GM21526 (cell line): Measurements from ENCODE around the gene TAB2.
"Not testable (repeated sequence)": the region's sequence is repeated elsewhere in the genome, so short reads cannot be mapped to it uniquely, and the experiment has no call there.

ENCODE experiments used
- ATAC-seq: cut with Tn5 transposase; IDR thresholded peaks from one replicate; pipeline ENCODE4 v1.9.1; 2021; ENCODE audit warnings: moderate library complexity; ENCODE audit not compliant: unreplicated experiment, low FRiP score

TAB2 gene

DNA sequence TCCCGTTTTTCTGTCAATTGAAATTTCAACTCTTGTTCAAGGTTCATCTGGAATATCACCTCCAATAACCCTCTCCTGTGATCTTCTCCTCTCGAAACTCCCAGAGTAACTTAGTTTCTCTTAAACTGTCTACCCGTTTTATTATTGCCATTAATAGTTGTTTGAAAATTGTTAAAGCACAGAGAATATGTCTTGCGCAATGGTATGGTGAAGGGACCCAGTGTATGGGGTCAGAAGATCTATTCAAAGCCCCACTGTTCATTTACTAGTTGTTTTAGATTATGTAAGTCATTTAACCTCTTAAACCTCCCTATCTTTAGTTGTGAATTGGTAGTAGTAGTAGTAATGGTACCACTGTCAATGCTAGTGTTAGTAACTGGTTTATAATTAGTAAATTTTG, 6.2 kb upstream of the TAB2 start:
- ATAC-seq: no peak

DNA sequence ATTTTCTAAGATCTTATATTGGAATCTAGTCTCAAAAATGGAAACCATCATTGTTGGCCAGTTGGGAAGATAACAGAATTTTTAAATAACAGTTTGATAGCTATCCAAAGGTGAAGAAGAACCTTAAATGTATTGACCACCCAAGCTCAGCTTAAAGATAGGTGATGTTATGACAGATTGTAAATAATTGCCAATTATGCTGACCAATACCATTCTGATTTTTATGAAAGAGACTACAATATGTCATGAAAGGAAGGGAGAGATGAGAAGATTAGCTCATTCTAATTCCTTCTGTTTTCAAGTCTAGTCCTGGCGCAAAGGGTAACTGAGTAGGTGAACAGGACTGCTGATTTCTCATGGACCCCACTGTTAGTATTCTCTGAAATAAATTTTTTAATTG, 5.7 kb upstream of the TAB2 start:
- ATAC-seq: no peak

DNA sequence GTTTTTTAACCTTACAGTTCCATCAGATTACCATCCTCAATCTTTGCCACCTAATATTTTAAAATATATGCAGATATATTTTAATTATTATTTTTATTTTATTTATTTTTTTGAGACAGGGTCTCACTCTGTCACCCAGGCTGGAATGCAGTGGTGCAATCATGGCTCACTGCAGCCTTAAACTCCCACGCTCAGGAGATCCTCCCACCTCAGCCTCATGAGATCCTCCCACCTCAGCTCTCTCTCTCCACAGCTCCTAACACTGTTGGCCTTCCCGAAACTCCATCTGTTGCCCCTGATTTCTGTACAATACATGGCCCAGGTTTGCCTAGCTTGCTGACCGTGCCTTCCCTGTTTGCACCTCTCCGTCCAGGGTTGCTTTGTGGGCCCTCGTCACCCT, 4.4 kb upstream of the TAB2 start:
- ATAC-seq: no peak

DNA sequence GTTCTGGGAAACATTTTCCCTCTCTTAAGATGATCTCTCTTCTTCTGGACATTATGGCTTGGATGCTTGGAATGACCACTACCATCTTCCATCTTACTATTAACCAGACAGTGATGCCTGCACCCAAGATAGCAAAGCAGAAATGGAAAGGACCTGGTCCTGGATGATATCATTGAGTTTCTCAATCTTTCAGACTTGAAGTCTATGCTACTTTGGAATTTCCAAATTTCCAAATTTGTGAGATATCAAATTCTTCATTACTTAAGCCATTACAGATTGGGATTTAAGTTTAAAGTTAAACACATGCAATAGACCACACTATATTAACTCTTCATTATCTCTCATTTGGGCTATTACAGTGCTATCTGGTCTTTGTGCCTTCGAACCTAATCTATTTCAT, 3.7 kb upstream of the TAB2 start:
- ATAC-seq: no peak

- ATAC-seq: no peak
Observed at GRCh38 chr6:149314325-149314905, 3.1 kb upstream of the TAB2 start.

DNA sequence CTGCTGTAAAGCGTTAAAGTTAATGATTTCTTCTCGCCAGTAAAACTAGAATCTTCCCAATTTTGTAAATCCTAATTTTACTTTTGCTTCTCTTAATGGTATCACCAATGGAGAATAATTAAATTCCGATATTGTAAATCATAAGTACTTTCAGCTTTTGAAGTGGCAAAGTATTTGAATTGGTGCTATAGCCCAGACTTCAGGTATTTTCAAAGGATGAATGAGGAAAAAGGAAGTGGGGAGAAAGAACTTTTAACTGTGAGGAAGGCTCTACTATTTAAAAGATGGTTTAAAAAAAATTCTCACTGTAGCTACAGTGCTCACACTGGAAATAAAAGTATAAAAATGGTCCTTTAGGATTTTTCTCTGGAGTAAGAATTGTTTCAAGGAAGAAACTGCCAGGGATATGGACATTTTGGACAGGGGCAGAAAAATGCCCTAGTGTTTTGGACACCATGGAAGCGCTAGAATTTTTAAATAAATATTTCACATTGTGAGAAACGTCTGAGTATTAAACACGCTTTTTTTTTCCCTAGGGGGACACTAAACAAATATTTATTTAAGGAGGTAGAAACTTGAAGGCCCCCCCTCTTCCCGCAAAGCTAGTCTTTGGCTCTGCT, 1.3 kb upstream of the TAB2 start:
- ATAC-seq: no peak

GRCh38 chr6:149316740-149317643, 520 bp upstream of the TAB2 start:
- peak; percentile 68 for ATAC-seq

GRCh38 chr6:149318581-149319286, 1.2 kb downstream of the TAB2 start:
- peak; percentile 24 for ATAC-seq

- no peak for ATAC-seq
Observed at GRCh38 chr6:149319422-149319821, 1.9 kb downstream of the TAB2 start.

GRCh38 chr6:149320016-149320415, 2.5 kb downstream of the TAB2 start:
- ATAC-seq: not testable (repeated sequence)

GRCh38 chr6:149320796-149321195, 3.3 kb downstream of the TAB2 start:
- ATAC-seq: no peak

DNA sequence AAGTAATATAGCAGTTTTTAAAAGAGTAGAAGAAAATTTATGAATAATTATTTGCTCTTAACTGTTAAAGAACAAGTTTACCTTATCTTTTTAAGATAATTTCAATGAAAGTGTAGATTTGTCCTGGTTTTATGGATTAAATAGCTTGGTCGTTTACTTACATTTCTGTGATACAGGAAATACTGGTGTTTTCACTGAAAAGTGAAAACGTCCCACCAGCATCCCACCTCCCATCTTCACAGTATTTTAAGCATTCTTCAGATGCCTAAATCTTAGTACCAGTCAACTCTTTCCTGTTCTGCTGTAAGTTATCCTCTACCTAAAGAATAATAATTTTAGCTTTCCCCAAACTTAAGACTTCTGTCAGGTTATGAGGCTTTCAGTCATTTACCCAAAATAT, 5.8 kb downstream of the TAB2 start:
- ATAC-seq: no peak

- no peak for ATAC-seq
Observed at GRCh38 chr6:149323925-149324324, 6.4 kb downstream of the TAB2 start.

DNA sequence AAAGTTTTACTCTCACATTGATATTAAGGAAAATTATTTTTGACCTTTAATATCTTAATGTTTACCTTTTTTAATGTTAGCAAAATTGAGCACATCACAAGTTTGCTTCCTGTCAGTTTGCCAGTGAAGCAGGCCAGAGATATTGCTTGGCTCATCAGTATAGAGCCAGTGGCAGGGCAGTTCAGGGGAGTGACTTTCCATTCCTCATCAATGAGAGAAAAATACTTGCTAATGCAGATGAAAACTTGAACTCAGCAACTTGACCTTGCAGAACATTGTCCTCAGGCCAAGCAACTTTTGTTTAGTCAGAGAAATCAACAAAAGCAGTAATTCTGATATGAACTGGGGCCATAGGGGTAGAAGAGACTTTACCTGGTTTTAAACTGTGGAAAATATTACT, 6.9 kb downstream of the TAB2 start:
- ATAC-seq: no peak

DNA sequence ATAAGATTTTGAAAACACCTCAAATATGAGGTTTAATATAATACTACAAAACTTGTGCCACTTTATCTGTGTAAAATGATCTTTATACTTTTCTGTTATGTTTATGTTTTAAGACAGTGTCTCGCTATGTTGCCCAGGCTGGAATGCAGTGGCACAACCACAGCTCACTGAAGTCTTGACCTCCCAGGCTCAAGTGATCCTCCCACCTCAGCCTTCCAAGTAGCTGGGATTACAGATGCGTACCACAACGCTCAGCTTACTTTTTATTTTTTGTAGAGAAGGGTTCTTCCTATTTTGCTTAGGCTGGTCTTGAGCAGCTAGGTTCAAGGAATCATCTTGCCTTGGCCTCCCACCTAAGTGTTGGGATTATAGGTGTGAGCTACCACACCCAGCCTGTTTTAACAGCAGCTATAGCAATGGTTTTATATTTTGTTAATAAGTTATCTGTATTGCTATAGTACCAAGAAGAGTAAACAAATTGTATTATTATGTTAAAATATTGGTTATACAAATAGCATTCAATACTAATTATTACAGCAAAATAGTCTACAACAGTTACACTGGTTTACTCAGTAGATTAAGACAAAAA, 8.2 kb downstream of the TAB2 start:
- no peak for ATAC-seq

DNA sequence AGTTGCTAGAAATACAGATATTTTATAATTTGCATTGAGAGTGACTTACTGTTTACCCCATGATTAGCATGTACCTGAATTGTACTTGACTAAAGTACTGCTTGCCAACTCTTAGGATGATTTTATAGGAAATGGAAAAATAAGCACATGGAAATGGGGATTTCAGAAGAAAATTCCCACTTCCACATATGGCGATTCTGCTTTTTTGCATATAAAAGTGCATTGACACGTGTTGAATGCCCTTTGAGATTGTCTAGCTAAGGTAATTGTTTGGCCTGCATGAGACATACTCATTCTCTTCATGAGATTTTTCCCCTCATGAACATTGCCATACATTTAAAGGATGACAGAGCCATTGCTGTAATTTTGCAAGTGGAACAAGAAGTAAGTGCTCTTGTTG, 10.1 kb downstream of the TAB2 start:
- ATAC-seq: no peak

DNA sequence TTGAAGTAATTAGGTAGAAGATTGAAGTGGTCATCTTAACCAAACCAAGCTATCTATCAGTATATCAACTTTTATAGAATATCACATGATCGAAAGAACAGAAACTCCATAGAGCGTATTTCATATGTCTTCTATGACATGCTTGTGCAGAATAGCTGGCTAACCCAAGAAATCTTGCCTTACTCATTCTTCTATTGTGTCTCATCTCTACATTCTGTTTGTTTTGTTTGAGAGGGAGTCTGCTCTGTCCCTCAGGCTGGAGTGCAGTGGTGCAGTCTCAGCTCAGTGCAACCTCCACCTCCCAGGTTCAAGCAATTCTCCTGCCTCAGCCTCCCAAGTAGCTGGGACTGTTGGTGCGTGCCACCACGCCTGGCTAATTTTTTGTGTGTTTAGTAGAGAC, 10.6 kb downstream of the TAB2 start:
- no peak for ATAC-seq

GRCh38 chr6:149329529-149329928, 12.0 kb downstream of the TAB2 start:
- no peak for ATAC-seq

GRCh38 chr6:149330133-149330532, 12.6 kb downstream of the TAB2 start:
- no peak for ATAC-seq

DNA sequence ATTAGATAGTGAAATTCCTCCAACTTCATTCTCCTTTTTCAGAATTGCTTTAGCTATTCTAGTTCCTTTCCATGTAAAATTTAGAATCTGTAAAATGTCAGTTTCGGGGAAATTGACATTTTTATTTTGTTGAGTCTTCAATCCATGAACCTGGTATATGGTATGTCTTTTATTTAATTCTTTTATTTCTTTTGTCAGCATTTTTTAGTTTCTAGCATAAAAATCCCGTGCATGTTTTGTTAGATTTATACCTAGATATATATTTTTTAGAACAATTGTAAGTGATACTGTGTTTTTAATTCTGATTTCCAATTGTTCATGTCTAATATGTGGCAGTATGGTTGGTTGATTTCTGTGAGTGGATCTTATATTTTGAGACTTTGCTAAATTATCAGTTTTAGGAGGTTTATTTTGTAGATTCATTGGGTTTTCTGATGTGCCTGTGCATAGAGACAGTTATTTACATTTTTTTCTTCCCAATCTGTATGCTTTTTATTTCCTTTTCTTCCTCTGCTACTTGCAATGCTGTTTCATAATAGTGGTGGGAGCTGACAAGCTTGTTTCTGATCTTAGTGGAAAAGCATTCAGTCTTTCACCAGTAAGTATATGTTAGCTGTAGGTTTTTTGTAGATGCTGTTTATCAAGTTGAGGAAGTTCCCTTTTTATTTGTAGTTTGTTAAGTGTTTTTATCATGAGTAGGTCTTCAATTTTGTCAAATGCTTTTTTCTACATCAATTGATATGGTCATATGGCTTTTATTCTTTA, 13.7 kb downstream of the TAB2 start:
- no peak for ATAC-seq
